GM12865 (cell line): ENCODE data around the gene C17orf100.

Source experiments
- DNase-seq: peaks from one replicate; pipeline ENCODE4 v3.0.0; 2010; ENCODE audit warnings: low read depth
- H3K4me3 ChIP-seq: 2 replicates; pipeline ENCODE4 v1.5.1; 2011; ENCODE audit warnings: mild to moderate bottlenecking, low read depth, low read length, control low read depth
- CTCF ChIP-seq: IDR thresholded peaks from 2 replicates; pipeline ENCODE4 v1.5.1; 2011; ENCODE audit warnings: low read length, control low read depth, low read depth, inconsistent platforms; ENCODE audit not compliant: insufficient read depth; ENCODE audit errors: missing control alignments

The C17orf100 gene

DNA sequence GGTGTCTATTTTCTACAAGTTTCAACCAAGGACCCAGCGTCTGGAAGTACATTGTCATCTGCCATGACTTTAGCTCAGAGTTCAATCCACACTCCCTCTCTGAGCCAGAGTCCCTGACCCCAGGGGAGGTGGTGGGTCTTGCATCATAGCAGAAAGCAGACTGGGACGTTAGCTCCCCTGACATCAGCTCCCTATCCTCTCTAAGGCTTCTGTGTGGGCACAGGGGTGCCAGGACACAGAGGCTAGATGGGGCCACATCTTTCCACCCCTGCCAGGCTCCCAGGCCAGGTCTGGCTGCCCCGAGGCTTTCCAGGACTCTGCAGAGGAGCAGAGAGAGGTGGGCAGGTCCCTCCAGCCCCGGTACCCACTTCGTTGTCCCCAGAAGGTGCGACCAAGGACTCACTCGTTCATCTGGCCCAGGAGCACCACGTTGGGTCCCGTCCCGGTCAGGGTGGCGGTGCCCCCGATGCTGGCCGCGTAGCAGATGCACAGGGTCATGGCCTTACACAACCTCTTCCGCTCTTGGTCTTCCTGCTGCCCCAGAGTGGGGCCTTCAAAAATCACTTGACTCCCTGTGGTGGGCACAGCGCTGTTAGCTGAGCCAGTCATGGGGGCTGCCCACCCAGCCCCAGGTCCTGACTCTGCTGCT is 51.1 kb downstream of the C17orf100 start:
- no peak for DNase-seq
- no peak overlapping the region for H3K4me3 ChIP-seq

More for the DNA sequence above, 51.1 kb downstream of the C17orf100 start:
- no peak for TF ChIP-seq CTCF
